Calu3 (cell line): ENCODE results near the gene TBX15. TPM values are rescaled to one million over a fixed set of nuclear protein-coding genes. Genes with fewer than 3 reads are reported as not detected.

Source experiments
- BruUV-seq: library from RNA; stranded (reverse); fragments of 400-500 nt; replicated peaks from 2 replicates; lab custom pipeline; 2021; lab: Mats Ljungman, UMichigan
- CTCF ChIA-PET: fragments of 300-600 bp; sonication (Branson Sonifier 250); formaldehyde crosslinking; loops from one replicate; lab custom pipeline; 2022; ENCODE audit warnings: antibody characterized with exemption; lab: Charles Lee
- DNase-seq: peaks from one replicate; pipeline ENCODE4 v3.0.0; 2022
- H3K27ac Mint-ChIP-seq: one replicate; pipeline ENCODE4 v1.8.0; 2022; ENCODE audit warnings: mixed read lengths; ENCODE audit not compliant: unreplicated experiment
- H3K27me3 Mint-ChIP-seq: one replicate; pipeline ENCODE4 v1.8.0; 2022; ENCODE audit warnings: mixed read lengths; ENCODE audit not compliant: unreplicated experiment
- H3K36me3 Mint-ChIP-seq: one replicate; pipeline ENCODE4 v1.8.0; 2022; ENCODE audit warnings: mild to moderate bottlenecking, moderate library complexity, mixed read lengths; ENCODE audit not compliant: insufficient read depth, unreplicated experiment
- H3K4me1 Mint-ChIP-seq: one replicate; pipeline ENCODE4 v1.8.0; 2022; ENCODE audit warnings: mild to moderate bottlenecking, low read depth, mixed read lengths; ENCODE audit not compliant: unreplicated experiment
- H3K4me3 Mint-ChIP-seq: one replicate; pipeline ENCODE4 v1.8.0; 2022; ENCODE audit warnings: mild to moderate bottlenecking, low read depth, moderate library complexity, mixed read lengths; ENCODE audit not compliant: unreplicated experiment
- H3K9me3 Mint-ChIP-seq: one replicate; pipeline ENCODE4 v1.8.0; 2022; ENCODE audit warnings: low read depth, mixed read lengths; ENCODE audit not compliant: unreplicated experiment
- intact Hi-C: fragments of 100-400 bp; cut with micrococcal nuclease; formaldehyde crosslinking; loops from one replicate; pipeline ENCODE4 v1.10.0; 2022; ENCODE audit not compliant: unreplicated experiment
- total RNA-seq: library from RNA; stranded (reverse); gene quantifications from 2 replicates; pipeline ENCODE4 v1.2.3, GENCODE V29; 2022
- TF ChIP-seq, protein P1 (sequence below): fragments of 200-600 bp; IDR thresholded peaks from one replicate; pipeline ENCODE4 v1.8.0; 2022; ENCODE audit warnings: antibody characterized with exemption; ENCODE audit not compliant: unreplicated experiment

Gene TBX15
- total RNA-seq, 1 experiment from 2014 or later, result not detected

- no TSS peak for BruUV-seq
- no peak for DNase-seq
- Mint-ChIP-seq H3K9me3 (no peaks in the 10 kb centered on the region), H3K4me3 (no peak overlapping the region), H3K4me1 (peaks cover 21% of the 10 kb centered on the region), H3K27ac (peak overlapping the region; percentile 45), H3K36me3 (no peaks in the 10 kb centered on the region), H3K27me3 (no peaks in the 10 kb centered on the region)
- TF ChIP-seq, protein P1, sequence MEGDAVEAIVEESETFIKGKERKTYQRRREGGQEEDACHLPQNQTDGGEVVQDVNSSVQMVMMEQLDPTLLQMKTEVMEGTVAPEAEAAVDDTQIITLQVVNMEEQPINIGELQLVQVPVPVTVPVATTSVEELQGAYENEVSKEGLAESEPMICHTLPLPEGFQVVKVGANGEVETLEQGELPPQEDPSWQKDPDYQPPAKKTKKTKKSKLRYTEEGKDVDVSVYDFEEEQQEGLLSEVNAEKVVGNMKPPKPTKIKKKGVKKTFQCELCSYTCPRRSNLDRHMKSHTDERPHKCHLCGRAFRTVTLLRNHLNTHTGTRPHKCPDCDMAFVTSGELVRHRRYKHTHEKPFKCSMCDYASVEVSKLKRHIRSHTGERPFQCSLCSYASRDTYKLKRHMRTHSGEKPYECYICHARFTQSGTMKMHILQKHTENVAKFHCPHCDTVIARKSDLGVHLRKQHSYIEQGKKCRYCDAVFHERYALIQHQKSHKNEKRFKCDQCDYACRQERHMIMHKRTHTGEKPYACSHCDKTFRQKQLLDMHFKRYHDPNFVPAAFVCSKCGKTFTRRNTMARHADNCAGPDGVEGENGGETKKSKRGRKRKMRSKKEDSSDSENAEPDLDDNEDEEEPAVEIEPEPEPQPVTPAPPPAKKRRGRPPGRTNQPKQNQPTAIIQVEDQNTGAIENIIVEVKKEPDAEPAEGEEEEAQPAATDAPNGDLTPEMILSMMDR, result no peak
- intact Hi-C loops, result no loop called here
- CTCF ChIA-PET, result interaction anchor here (0.8 to 1.1 kb wide), 2 partner anchors 11 to 60 kb away, joined by 3 to 4 read pairs; no protein-coding TSS in a partner anchor
Observed at GRCh38 chr1:118948846-118949245, 39.3 kb downstream of the TBX15 start.

DNA sequence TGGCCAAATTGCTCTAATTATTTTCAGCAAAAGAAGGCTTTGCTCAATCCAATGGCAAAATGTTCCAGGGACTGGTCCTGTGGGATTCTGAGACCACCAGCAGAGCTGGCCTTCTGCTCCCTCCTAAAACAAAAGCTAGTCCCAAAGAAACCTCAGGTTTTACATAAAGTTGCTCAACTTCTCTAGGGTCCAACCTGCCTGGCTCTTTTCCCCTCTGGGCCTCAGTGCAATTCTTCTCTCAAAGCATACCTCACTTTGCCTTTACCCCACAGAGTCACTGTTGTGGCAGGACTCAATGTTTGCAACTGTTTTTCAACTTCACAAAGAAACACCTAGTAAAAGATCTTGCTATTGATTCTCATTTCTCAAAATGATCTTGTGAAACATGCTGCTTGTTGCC is 39.8 kb downstream of the TBX15 start:
- H3K9me3 Mint-ChIP-seq, result no peaks in the 10 kb centered on the region
- H3K27ac Mint-ChIP-seq, result peak overlapping the region; percentile 45
- intact Hi-C loops, result no loop called here
- peaks cover 21% of the 10 kb centered on the region for H3K4me1 Mint-ChIP-seq
- H3K4me3 Mint-ChIP-seq, result no peak overlapping the region
- BruUV-seq, result no TSS peak
- TF ChIP-seq, protein P1, result no peak
- no peak for DNase-seq
- CTCF ChIA-PET, result interaction anchor here (0.8 kb wide), 1 partner anchor 11 kb away, joined by 4 read pairs; no protein-coding TSS in a partner anchor
- no peaks in the 10 kb centered on the region for H3K36me3 Mint-ChIP-seq
- H3K27me3 Mint-ChIP-seq, result no peaks in the 10 kb centered on the region

GRCh38 chr1:118947790-118948189 is 40.4 kb downstream of the TBX15 start:
- no peak overlapping the region for H3K4me3 Mint-ChIP-seq
- CTCF ChIA-PET, result no interaction called here
- TF ChIP-seq, protein P1, result no peak
- intact Hi-C loops, result no loop called here
- H3K36me3 Mint-ChIP-seq, result no peaks in the 10 kb centered on the region
- no peaks in the 10 kb centered on the region for H3K27me3 Mint-ChIP-seq
- H3K9me3 Mint-ChIP-seq, result no peaks in the 10 kb centered on the region
- no peak overlapping the region for H3K27ac Mint-ChIP-seq
- no TSS peak for BruUV-seq
- peaks cover 21% of the 10 kb centered on the region for H3K4me1 Mint-ChIP-seq
- DNase-seq, result no peak

GRCh38 chr1:118947003-118947765 is 41.0 kb downstream of the TBX15 start:
- H3K4me1 Mint-ChIP-seq, result peaks cover 21% of the 10 kb centered on the region
- CTCF ChIA-PET, result no interaction called here

More at GRCh38 chr1:118947003-118947765, 41.0 kb downstream of the TBX15 start:
- Mint-ChIP-seq H3K27me3 (no peaks in the 10 kb centered on the region), H3K4me3 (no peak overlapping the region), H3K36me3 (no peaks in the 10 kb centered on the region), H3K27ac (no peak overlapping the region), H3K9me3 (no peaks in the 10 kb centered on the region)
- TF ChIP-seq, protein P1, result no peak
- no TSS peak for BruUV-seq
- DNase-seq, result no peak
- intact Hi-C loops, result no loop called here
